OCI-LY7 (cell line): ENCODE results near the gene STEAP4. TPM values are rescaled to one million over a fixed set of nuclear protein-coding genes. Genes with fewer than 3 reads are reported as not detected.

Source experiments
- BruUV-seq: library from RNA; stranded (reverse); fragments of 400-500 nt; replicated peaks from 2 replicates; lab custom pipeline; 2021; lab: Mats Ljungman, UMichigan
- CTCF ChIA-PET: fragments of 300-600 bp; sonication (Branson Sonifier 250); formaldehyde crosslinking; loops from one replicate; lab custom pipeline; 2022; ENCODE audit warnings: antibody characterized with exemption; ENCODE audit not compliant: unreplicated experiment; lab: Charles Lee
- POLR2A ChIA-PET: fragments of 300-600 bp; sonication (Branson Sonifier 250); formaldehyde crosslinking; loops from one replicate; lab custom pipeline; 2022; ENCODE audit warnings: antibody characterized with exemption; lab: Charles Lee
- DNase-seq: peaks from one replicate; pipeline ENCODE4 v3.0.0-alpha.2; 2015; ENCODE audit warnings: low spot score
- H2AFZ ChIP-seq: fragments of 200-600 bp; sonication (generic), shearing (Covaris generic); 2 replicates; pipeline ENCODE4 v1.6.1; 2014; ENCODE audit warnings: mild to moderate bottlenecking, antibody characterized with exemption, low read length, moderate library complexity
- H3K27ac ChIP-seq: fragments of 200-600 bp; sonication (generic); 2 replicates; pipeline ENCODE4 v1.5.1; 2014; ENCODE audit warnings: mixed run types, low read depth, mild to moderate bottlenecking, moderate library complexity, low read length, inconsistent platforms; ENCODE audit not compliant: poor library complexity, severe bottlenecking
- H3K36me3 ChIP-seq: fragments of 200-600 bp; sonication (generic); 2 replicates; pipeline ENCODE4 v1.6.1; 2014; ENCODE audit warnings: mild to moderate bottlenecking, antibody characterized with exemption, low read length, moderate library complexity, mixed read lengths; ENCODE audit not compliant: insufficient read depth
- H3K4me1 ChIP-seq: fragments of 200-600 bp; sonication (generic); 2 replicates; pipeline ENCODE4 v1.5.1; 2014; ENCODE audit warnings: mild to moderate bottlenecking, low read length; ENCODE audit not compliant: insufficient read depth, poor library complexity, severe bottlenecking
- H3K4me2 ChIP-seq: fragments of 200-600 bp; sonication (generic); 2 replicates; pipeline ENCODE4 v1.6.1; 2014; ENCODE audit warnings: mild to moderate bottlenecking, low read length
- H3K4me3 ChIP-seq: fragments of 200-600 bp; sonication (generic); 2 replicates; pipeline ENCODE4 v1.5.1; 2014; ENCODE audit warnings: mild to moderate bottlenecking, low read depth, low read length; ENCODE audit not compliant: poor library complexity, severe bottlenecking
- H3K79me2 ChIP-seq: fragments of 200-600 bp; sonication (generic); 2 replicates; pipeline ENCODE4 v1.6.1; 2016; ENCODE audit warnings: low read depth, mild to moderate bottlenecking, low read length, moderate library complexity, mixed read lengths; ENCODE audit not compliant: insufficient read depth
- H3K9me2 ChIP-seq: fragments of 200-600 bp; sonication (generic); 2 replicates; pipeline ENCODE4 v1.6.1; 2016; ENCODE audit warnings: mild to moderate bottlenecking, low read length, mixed read lengths; ENCODE audit not compliant: insufficient read depth
- H3K9me3 ChIP-seq: fragments of 200-600 bp; sonication (generic); 2 replicates; pipeline ENCODE4 v1.6.1; 2014; ENCODE audit warnings: mild to moderate bottlenecking, mixed run types, low read length, mixed read lengths
- H4K20me1 ChIP-seq: fragments of 200-600 bp; sonication (generic); 2 replicates; pipeline ENCODE4 v1.6.1; 2014; ENCODE audit warnings: mild to moderate bottlenecking, antibody characterized with exemption, low read length, moderate library complexity, mixed read lengths; ENCODE audit not compliant: insufficient read depth
- CTCF ChIP-seq: fragments of 200-600 bp; sonication (generic); conservative IDR thresholded peaks from 2 replicates; pipeline ENCODE4 v1.5.1; 2014; ENCODE audit warnings: mild to moderate bottlenecking, antibody characterized with exemption, low read length, moderate library complexity, mixed read lengths
- EZH2phosphoT487 ChIP-seq: fragments of 200-600 bp; sonication (generic); IDR thresholded peaks from 2 replicates; pipeline ENCODE4 v1.6.1; 2018; ENCODE audit warnings: low read depth, borderline replicate concordance, mild to moderate bottlenecking, mixed run types, antibody characterized with exemption, low read length, moderate library complexity, mixed read lengths
- intact Hi-C: fragments of 100-400 bp; cut with micrococcal nuclease; formaldehyde crosslinking; loops from one replicate; pipeline ENCODE4 v1.10.0; 2022; ENCODE audit not compliant: unreplicated experiment
- total RNA-seq, 2 experiments: library from RNA; depleted of rRNA in 1 of 2; stranded (reverse); fragments of >200 nt in 1 of 2; shearing (Covaris generic) in 1 of 2; gene quantifications; 2 replicates each; pipeline ENCODE4 v1.2.3, GENCODE V29; 2014 to 2022

The STEAP4 gene
- total RNA-seq, 2 experiments from 2014 or later, result not detected

DNA sequence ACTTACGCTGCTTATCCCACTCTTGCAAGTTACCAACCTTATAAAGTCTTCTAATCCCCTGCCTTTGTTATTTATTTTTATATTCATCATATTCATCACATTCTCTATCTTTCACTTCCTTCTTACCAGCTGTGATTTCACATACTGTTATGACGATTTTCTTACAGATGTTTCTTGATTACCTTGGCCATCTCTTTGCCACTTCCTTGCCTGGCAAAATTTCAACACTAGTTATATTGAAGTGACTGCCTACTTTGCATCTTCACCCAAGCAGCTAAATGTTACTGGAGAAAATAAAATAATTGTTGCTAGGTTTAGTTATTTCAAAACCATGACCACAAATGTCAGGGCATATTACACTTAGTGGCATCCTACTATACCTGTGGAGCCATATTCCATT, 8.8 kb upstream of the STEAP4 start:
- Histone ChIP-seq H3K9me2 (no peaks in the 10 kb centered on the region), H3K4me1 (no peaks in the 10 kb centered on the region), H3K79me2 (no peaks in the 10 kb centered on the region), H3K27ac (no peak overlapping the region), H3K9me3 (no peaks in the 10 kb centered on the region), H3K4me3 (no peak overlapping the region), H4K20me1 (no peaks in the 10 kb centered on the region), H2AFZ (no peak overlapping the region), H3K4me2 (no peak overlapping the region), H3K36me3 (no peaks in the 10 kb centered on the region)
- TF ChIP-seq EZH2phosphoT487 (no peak), CTCF (no peak)
- ChIA-PET POLR2A (interaction anchor here (0.6 kb wide), 1 partner anchor 345 kb away, joined by 3 read pairs; no protein-coding TSS in a partner anchor), CTCF (no interaction called here)
- peak; percentile 2 for DNase-seq
- intact Hi-C loops, result no loop called here
- BruUV-seq, result no TSS peak

GRCh38 chr7:88314061-88314491, 7.4 kb upstream of the STEAP4 start:
- ChIA-PET CTCF (no interaction called here), POLR2A (interaction anchor here (0.5 kb wide), 1 partner anchor 1936 kb away, joined by 3 read pairs; no protein-coding TSS in a partner anchor)
- H3K4me3 ChIP-seq, result no peak overlapping the region
- H2AFZ ChIP-seq, result no peak overlapping the region
- DNase-seq, result peak; percentile 12
- H3K9me3 ChIP-seq, result no peaks in the 10 kb centered on the region
- no peak overlapping the region for H3K4me2 ChIP-seq
- TF ChIP-seq CTCF, result no peak
- TF ChIP-seq EZH2phosphoT487, result no peak
- no peaks in the 10 kb centered on the region for H3K36me3 ChIP-seq
- intact Hi-C loops, result no loop called here
- no peaks in the 10 kb centered on the region for H4K20me1 ChIP-seq
- H3K79me2 ChIP-seq, result no peaks in the 10 kb centered on the region
- H3K9me2 ChIP-seq, result no peaks in the 10 kb centered on the region
- no peak overlapping the region for H3K27ac ChIP-seq
- no peaks in the 10 kb centered on the region for H3K4me1 ChIP-seq
- BruUV-seq, result no TSS peak

DNA sequence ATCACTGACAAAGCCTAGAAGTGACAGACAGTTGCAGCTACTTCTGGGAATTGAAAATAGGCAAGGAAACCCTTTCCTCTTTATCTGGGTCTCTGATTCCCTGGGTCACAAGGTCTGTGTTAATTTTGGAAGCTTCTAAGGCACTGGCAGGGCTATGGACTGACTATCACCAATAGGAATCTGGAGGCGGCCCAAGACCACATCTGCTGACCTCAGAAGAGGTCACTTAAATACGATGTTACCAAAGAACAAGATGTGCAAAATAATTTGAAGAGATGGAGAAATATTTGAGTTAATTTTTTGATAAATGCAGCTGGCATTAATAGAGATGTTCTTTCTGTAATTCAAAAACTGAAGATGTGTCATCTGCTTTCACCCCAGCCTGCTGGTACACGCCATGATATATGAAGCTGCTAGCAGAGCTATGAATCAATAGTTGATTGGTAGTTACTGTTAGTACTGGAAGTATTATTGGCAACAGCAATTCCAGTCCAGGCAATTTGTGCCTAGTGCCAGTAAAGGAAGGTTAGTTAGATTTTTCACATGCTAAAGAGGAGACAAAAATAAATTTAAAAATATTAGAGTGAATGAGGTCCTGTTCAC, 5.5 kb upstream of the STEAP4 start:
- Histone ChIP-seq H4K20me1 (no peaks in the 10 kb centered on the region), H3K4me3 (no peak overlapping the region), H3K79me2 (no peaks in the 10 kb centered on the region), H3K9me2 (no peaks in the 10 kb centered on the region), H2AFZ (no peak overlapping the region), H3K4me1 (no peaks in the 10 kb centered on the region), H3K4me2 (no peak overlapping the region), H3K36me3 (no peaks in the 10 kb centered on the region), H3K9me3 (no peaks in the 10 kb centered on the region), H3K27ac (no peak overlapping the region)
- ChIA-PET POLR2A (interaction anchor here (0.6 to 1.1 kb wide), 2 partner anchors 9 to 15 kb away, joined by 5 to 8 read pairs; no protein-coding TSS in a partner anchor), CTCF (no interaction called here)
- DNase-seq, result no peak
- TF ChIP-seq EZH2phosphoT487, result no peak
- TF ChIP-seq CTCF, result no peak
- intact Hi-C loops, result no loop called here
- no TSS peak for BruUV-seq
